ENCODE data around the gene ZC3HAV1.
"Not testable (repeated sequence)": the region's sequence is repeated elsewhere in the genome, so short reads cannot be mapped to it uniquely, and the experiment has no call there.

Gene ZC3HAV1

GRCh38 chr7:139109983-139110411 is 477 bp upstream of the ZC3HAV1 start:
- peak overlapping the region; percentile 85 for H3K4me2 ChIP-seq (ENCODE audit: low read depth, low read length)
- H3K9me2 ChIP-seq (replicated peaks; ENCODE audit: insufficient read depth, low read length) = no peaks in the 10 kb centered on the region
- peak overlapping the region; percentile 92 for H2AFZ ChIP-seq (ENCODE audit: low read length)
- peak overlapping the region; percentile 88 for H3K27ac ChIP-seq (ENCODE audit: low read length)
- H3K4me3 ChIP-seq (ENCODE audit: low read length) = peak overlapping the region; percentile 97
- peaks cover 43% of the 10 kb centered on the region for H3K79me2 ChIP-seq (ENCODE audit: low read length)
- H3F3A ChIP-seq (ENCODE audit: insufficient read depth, low read length) = peaks cover 41% of the 10 kb centered on the region
- H3K9ac ChIP-seq (ENCODE audit: low read length) = peak overlapping the region; percentile 83
- no peak for DNase-seq
- 0 out of 2 replicates have a peak, but pooled peaks cover 3% of the 10 kb centered on the region for H4K20me1 ChIP-seq (ENCODE audit: insufficient read depth, low read length)
- peaks cover 31% of the 10 kb centered on the region for H3K27me3 ChIP-seq (replicated peaks; ENCODE audit: insufficient read depth, low read length)
- H3K36me3 ChIP-seq (replicated peaks; ENCODE audit: insufficient read depth, low read length) = no peaks in the 10 kb centered on the region; the same call in 1 of the 2 replicates
- H3K9me3 ChIP-seq (replicated peaks; ENCODE audit: insufficient read depth, low read length) = no peaks in the 10 kb centered on the region
- 0 out of 2 replicates have a peak, but pooled peaks cover 4% of the 10 kb centered on the region for H3K4me1 ChIP-seq (ENCODE audit: low read length)
- no peak for TF ChIP-seq CTCF (IDR thresholded peaks at IDR 0.05; ENCODE audit: low read length)
- TF ChIP-seq EZH2phosphoT487 (IDR thresholded peaks at IDR 0.05; ENCODE audit: low read length) = no peak
- no peak for TF ChIP-seq EZH2 (optimal IDR thresholded peaks at IDR 0.05; ENCODE audit: low read depth, low read length)

DNA sequence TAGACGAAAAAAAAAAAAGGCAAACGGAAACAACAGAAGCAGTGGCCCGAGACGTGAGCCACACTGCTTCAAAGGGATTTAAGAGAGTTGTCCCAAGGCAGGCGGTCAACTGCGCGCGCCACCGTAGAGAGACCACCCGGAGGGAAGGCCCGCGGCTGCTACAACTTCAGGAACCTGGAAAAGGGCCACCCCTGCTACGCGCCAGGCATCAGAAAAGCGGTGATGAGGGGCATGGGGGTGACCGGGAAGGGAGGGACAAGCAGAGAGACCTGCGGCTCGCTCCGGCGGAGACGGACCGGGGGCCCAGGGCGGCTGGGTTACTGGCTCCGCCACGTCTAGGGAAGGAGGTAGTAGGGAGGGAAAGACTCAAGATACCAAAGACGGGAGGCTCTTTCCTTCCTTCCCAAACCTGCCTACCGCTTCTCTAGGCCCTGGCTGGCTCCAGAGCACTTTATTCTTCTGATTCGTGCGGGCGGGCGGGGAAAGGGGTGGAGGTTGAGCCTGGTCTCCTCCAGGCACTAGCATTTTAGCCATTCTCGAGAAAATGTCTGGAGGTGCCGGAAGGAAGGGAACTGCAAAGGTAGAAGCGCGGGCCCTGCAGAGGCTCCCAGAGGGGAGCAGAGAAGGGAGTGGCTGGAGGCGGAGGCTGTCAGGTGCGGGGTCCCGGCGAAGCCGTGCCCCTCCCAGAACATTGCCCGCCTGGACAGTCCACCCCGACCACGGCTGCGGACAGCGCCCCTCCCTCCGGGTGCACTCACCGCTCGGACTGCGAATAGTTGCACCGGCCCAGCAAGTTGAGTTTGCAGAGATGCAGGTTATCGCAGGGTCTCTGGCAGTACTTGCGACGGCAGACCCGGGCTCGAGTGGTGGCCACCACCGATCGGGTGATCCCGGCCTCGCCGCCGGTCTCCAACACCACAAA is 993 bp downstream of the ZC3HAV1 start:
- H3K9ac ChIP-seq (ENCODE audit: low read length) = peak overlapping the region; percentile 83
- peak overlapping the region; percentile 88 for H3K27ac ChIP-seq (ENCODE audit: low read length)
- H3K79me2 ChIP-seq (ENCODE audit: low read length) = peaks cover 58% of the 10 kb centered on the region
- peak overlapping the region; percentile 97 for H3K4me3 ChIP-seq (ENCODE audit: low read length)
- no peaks in the 10 kb centered on the region; the same call in 1 of the 2 replicates for H3K36me3 ChIP-seq (replicated peaks; ENCODE audit: insufficient read depth, low read length)
- peak overlapping the region; percentile 85 for H3K4me2 ChIP-seq (ENCODE audit: low read depth, low read length)
- H4K20me1 ChIP-seq (ENCODE audit: insufficient read depth, low read length) = 0 out of 2 replicates have a peak, but pooled peaks cover 3% of the 10 kb centered on the region
- H3K27me3 ChIP-seq (replicated peaks; ENCODE audit: insufficient read depth, low read length) = peaks cover 26% of the 10 kb centered on the region
- H3K9me3 ChIP-seq (replicated peaks; ENCODE audit: insufficient read depth, low read length) = no peaks in the 10 kb centered on the region
- H3F3A ChIP-seq (ENCODE audit: insufficient read depth, low read length) = peaks cover 50% of the 10 kb centered on the region
- H2AFZ ChIP-seq (ENCODE audit: low read length) = peak overlapping the region; percentile 92
- TF ChIP-seq CTCF (IDR thresholded peaks at IDR 0.05; ENCODE audit: low read length) (no peak; the same call in 1 of the 2 replicates), EZH2 (optimal IDR thresholded peaks at IDR 0.05; ENCODE audit: low read depth, low read length) (no peak), EZH2phosphoT487 (IDR thresholded peaks at IDR 0.05; ENCODE audit: low read length) (no peak)
- no peaks in the 10 kb centered on the region for H3K9me2 ChIP-seq (replicated peaks; ENCODE audit: insufficient read depth, low read length)
- H3K4me1 ChIP-seq (ENCODE audit: low read length) = 0 out of 2 replicates have a peak, but pooled peaks cover 6% of the 10 kb centered on the region
- DNase-seq = peak; percentile 46

- Histone ChIP-seq H3K4me2 (ENCODE audit: low read depth, low read length) (peak overlapping the region; percentile 85), H3K4me1 (ENCODE audit: low read length) (0 out of 2 replicates have a peak, but pooled peaks cover 8% of the 10 kb centered on the region), H3K9me2 (replicated peaks; ENCODE audit: insufficient read depth, low read length) (no peaks in the 10 kb centered on the region), H2AFZ (ENCODE audit: low read length) (no peak overlapping the region), H3K79me2 (ENCODE audit: low read length) (peaks cover 74% of the 10 kb centered on the region), H4K20me1 (ENCODE audit: insufficient read depth, low read length) (0 out of 2 replicates have a peak, but pooled peaks cover 3% of the 10 kb centered on the region), H3K4me3 (ENCODE audit: low read length) (peak overlapping the region; percentile 97), H3K36me3 (replicated peaks; ENCODE audit: insufficient read depth, low read length) (no peaks in the 10 kb centered on the region; the same call in 1 of the 2 replicates), H3K9ac (ENCODE audit: low read length) (peak overlapping the region; percentile 83; the same call in 1 of the 2 replicates), H3F3A (ENCODE audit: insufficient read depth, low read length) (peaks cover 50% of the 10 kb centered on the region), H3K9me3 (replicated peaks; ENCODE audit: insufficient read depth, low read length) (no peaks in the 10 kb centered on the region), H3K27ac (ENCODE audit: low read length) (peak overlapping the region; percentile 88; the same call in 1 of the 2 replicates), H3K27me3 (replicated peaks; ENCODE audit: insufficient read depth, low read length) (peaks cover 13% of the 10 kb centered on the region)
- DNase-seq = peak; percentile 48
- TF ChIP-seq EZH2 (optimal IDR thresholded peaks at IDR 0.05; ENCODE audit: low read depth, low read length) (no peak), EZH2phosphoT487 (IDR thresholded peaks at IDR 0.05; ENCODE audit: low read length) (no peak), CTCF (IDR thresholded peaks at IDR 0.05; ENCODE audit: low read length) (no peak)
Observed at GRCh38 chr7:139106959-139107358, 2.6 kb downstream of the ZC3HAV1 start.

- peak overlapping the region; percentile 88; the same call in 1 of the 2 replicates for H3K27ac ChIP-seq (ENCODE audit: low read length)
- peak overlapping the region; percentile 85; the same call in 1 of the 2 replicates for H3K4me2 ChIP-seq (ENCODE audit: low read depth, low read length)
- H4K20me1 ChIP-seq (ENCODE audit: insufficient read depth, low read length); H3K36me3 ChIP-seq (replicated peaks; ENCODE audit: insufficient read depth, low read length); H3K4me1 ChIP-seq (ENCODE audit: low read length); H3K9me3 ChIP-seq (replicated peaks; ENCODE audit: insufficient read depth, low read length); H2AFZ ChIP-seq (ENCODE audit: low read length); H3K27me3 ChIP-seq (replicated peaks; ENCODE audit: insufficient read depth, low read length); H3K9me2 ChIP-seq (replicated peaks; ENCODE audit: insufficient read depth, low read length): not testable (repeated sequence)
- H3K4me3 ChIP-seq (ENCODE audit: low read length) = peak overlapping the region; percentile 97
- peaks cover 50% of the 10 kb centered on the region for H3F3A ChIP-seq (ENCODE audit: insufficient read depth, low read length)
- DNase-seq = peak; percentile 16
- H3K79me2 ChIP-seq (ENCODE audit: low read length) = peaks cover 80% of the 10 kb centered on the region
- peak overlapping the region; percentile 83; the same call in 1 of the 2 replicates for H3K9ac ChIP-seq (ENCODE audit: low read length)
Observed at GRCh38 chr7:139106227-139106626, 3.3 kb downstream of the ZC3HAV1 start.

Data from MM.1S (cell line).